B cell (primary cell): ENCODE results near the gene DBP. TPM values are rescaled to one million over a fixed set of nuclear protein-coding genes. Genes with fewer than 3 reads are reported as not detected.

Source experiments
- ATAC-seq: fragments of 200-7000 bp; cut with Tn5 transposase; one replicate; pipeline ENCODE4 v1.10.0; 2021; ENCODE audit warnings: low read depth, mild to moderate bottlenecking, moderate number of reproducible peaks, moderate library complexity
- CTCF ChIA-PET: fragments of 350-600 bp; sonication (Branson Sonifier 250); formaldehyde crosslinking; loops from one replicate; lab custom pipeline; 2021; ENCODE audit warnings: antibody characterized with exemption, inconsistent platforms; lab: Charles Lee
- POLR2A ChIA-PET: fragments of 350-600 bp; sonication (Branson Sonifier 250); formaldehyde crosslinking; loops from one replicate; lab custom pipeline; 2021; ENCODE audit warnings: antibody characterized with exemption; lab: Charles Lee
- DNase-seq: peaks from one replicate; pipeline ENCODE4 v3.0.0; 2013
- H2AFZ ChIP-seq: 2 replicates; pipeline ENCODE4 v1.6.1; 2012; ENCODE audit warnings: mild to moderate bottlenecking, low read depth, low read length; ENCODE audit not compliant: insufficient read depth, poor library complexity, severe bottlenecking
- H3K27ac ChIP-seq, 2 donors: 1 replicate in 1 of 2; 2 replicates in 1 of 2; pipeline ENCODE4 v1.5.1; 2012 to 2013; ENCODE audit warnings: low read length in 2 of 2, mild to moderate bottlenecking in 2 of 2, moderate library complexity in 1 of 2
- H3K27me3 ChIP-seq, 4 experiments: fragments of 200-600 bp in 1 of 4; sonication (generic) in 1 of 4; replicated peaks in 1 of 4; 1 replicate in 2 of 4; 2 replicates in 2 of 4; pipeline versions ENCODE4 v1.6.1 to v1.7.0; 2013 to 2016; ENCODE audit warnings: low read length in 3 of 4, mild to moderate bottlenecking in 2 of 4, mixed read lengths in 1 of 4, moderate library complexity in 1 of 4; ENCODE audit not compliant: insufficient read depth in 4 of 4, control insufficient read depth in 3 of 4; ENCODE audit errors: control extremely low read depth in 1 of 4
- H3K36me3 ChIP-seq, 2 experiments: replicated peaks in 1 of 2; 1 replicate in 1 of 2; 2 replicates in 1 of 2; pipeline versions ENCODE4 v1.6.1 to v1.7.1; 2013; ENCODE audit warnings: low read length in 1 of 2; ENCODE audit not compliant: insufficient read depth in 2 of 2, control insufficient read depth in 1 of 2; ENCODE audit errors: control extremely low read depth in 1 of 2, extremely low read depth in 1 of 2
- H3K4me1 ChIP-seq, 2 donors: fragments of 200-600 bp in 1 of 2; sonication (generic) in 1 of 2; 1 replicate in 1 of 2; 2 replicates in 1 of 2; pipeline versions ENCODE4 v1.5.1 to v1.6.1; 2013 to 2017; ENCODE audit warnings: low read length in 2 of 2; ENCODE audit not compliant: control insufficient read depth in 2 of 2, insufficient read depth in 2 of 2
- H3K4me2 ChIP-seq: replicated peaks from 2 replicates; pipeline ENCODE3; 2012; ENCODE audit warnings: mild to moderate bottlenecking, low read depth, low read length; ENCODE audit not compliant: poor library complexity, severe bottlenecking
- H3K4me3 ChIP-seq, 5 experiments: fragments of 200-600 bp in 1 of 5; sonication (generic) in 1 of 5; 1 replicate in 3 of 5; 2 replicates in 2 of 5; pipeline versions ENCODE4 v1.5.1 to v1.7.0; 2011 to 2016; ENCODE audit warnings: low read length in 4 of 5, mild to moderate bottlenecking in 4 of 5, low read depth in 2 of 5, control low read depth in 1 of 5, moderate library complexity in 1 of 5; ENCODE audit not compliant: insufficient read depth in 1 of 5; ENCODE audit errors: control extremely low read depth in 1 of 5, extremely low read depth in 1 of 5
- H3K79me2 ChIP-seq: fragments of 200-600 bp; sonication (generic); one replicate; pipeline ENCODE4 v1.6.0; 2016; ENCODE audit warnings: low read length; ENCODE audit not compliant: control insufficient read depth, insufficient read depth
- H3K9ac ChIP-seq: fragments of 200-600 bp; sonication (generic); 2 replicates; pipeline ENCODE4 v1.6.1; 2017; ENCODE audit warnings: mild to moderate bottlenecking, low read length, moderate library complexity
- H3K9me3 ChIP-seq, 3 donors: one replicate each; pipeline versions ENCODE4 v1.6.1 to v1.7.1; 2013; ENCODE audit warnings: low read length in 2 of 3; ENCODE audit not compliant: control insufficient read depth in 2 of 3, insufficient read depth in 1 of 3; ENCODE audit errors: control extremely low read depth in 1 of 3
- H4K20me1 ChIP-seq: 2 replicates; pipeline ENCODE4 v1.6.0; 2012; ENCODE audit warnings: mild to moderate bottlenecking, low read length; ENCODE audit not compliant: insufficient read depth, control insufficient read depth, poor library complexity, severe bottlenecking
- H3K27ac Mint-ChIP-seq: one replicate; pipeline ENCODE4 v1.8.0; 2021; ENCODE audit warnings: mixed read lengths
- H3K27me3 Mint-ChIP-seq: one replicate; pipeline ENCODE4 v1.8.0; 2021; ENCODE audit warnings: mixed read lengths
- H3K4me1 Mint-ChIP-seq: one replicate; pipeline ENCODE4 v1.8.0; 2021; ENCODE audit warnings: mixed read lengths
- H3K4me3 Mint-ChIP-seq: one replicate; pipeline ENCODE4 v1.8.0; 2021; ENCODE audit warnings: mixed read lengths
- H3K9me3 Mint-ChIP-seq: one replicate; pipeline ENCODE4 v1.8.0; 2022; ENCODE audit warnings: mixed read lengths; ENCODE audit not compliant: insufficient read depth
- CTCF ChIP-seq: fragments of 200-600 bp; IDR thresholded peaks from one replicate; pipeline ENCODE4 v1.8.0; 2022; ENCODE audit warnings: antibody characterized with exemption, mild to moderate bottlenecking
- EZH2 ChIP-seq: IDR thresholded peaks from 2 replicates; pipeline ENCODE4 v1.6.1; 2012; ENCODE audit warnings: borderline replicate concordance, low read depth, mild to moderate bottlenecking, moderate library complexity, low read length; ENCODE audit not compliant: insufficient read depth, poor library complexity, severe bottlenecking
- WGBS: methylation state at CpG from one replicate; pipeline ENCODE4 v1.1.5; 2013; ENCODE audit warnings: missing lambda C conversion rate; ENCODE audit not compliant: insufficient coverage; 5-methylcytosine and 5-hydroxymethylcytosine counted together
- intact Hi-C: fragments of 100-400 bp; cut with micrococcal nuclease; formaldehyde crosslinking; loops from one replicate; pipeline ENCODE4 v1.10.0; 2022
- polyA plus RNA-seq: library from polyadenylated mRNA; depleted of rRNA; stranded (reverse); fragments of >200 nt; gene quantifications from 2 replicates; pipeline ENCODE4 v1.2.3, GENCODE V29; 2012
- total RNA-seq, 2 donors: library from RNA; stranded (reverse); fragments of 120-200 nt in 1 of 2; gene quantifications; 1 replicate in 1 of 2; 2 replicates in 1 of 2; pipeline versions ENCODE4 v1.2.3 to v1.2.4, GENCODE V29; 2013 to 2022

The DBP gene
- total and polyA plus RNA-seq, 2 donors (not counting 1 experiment from before 2014, with no cell fraction given), result 23.5 to 33.0 TPM

DNA sequence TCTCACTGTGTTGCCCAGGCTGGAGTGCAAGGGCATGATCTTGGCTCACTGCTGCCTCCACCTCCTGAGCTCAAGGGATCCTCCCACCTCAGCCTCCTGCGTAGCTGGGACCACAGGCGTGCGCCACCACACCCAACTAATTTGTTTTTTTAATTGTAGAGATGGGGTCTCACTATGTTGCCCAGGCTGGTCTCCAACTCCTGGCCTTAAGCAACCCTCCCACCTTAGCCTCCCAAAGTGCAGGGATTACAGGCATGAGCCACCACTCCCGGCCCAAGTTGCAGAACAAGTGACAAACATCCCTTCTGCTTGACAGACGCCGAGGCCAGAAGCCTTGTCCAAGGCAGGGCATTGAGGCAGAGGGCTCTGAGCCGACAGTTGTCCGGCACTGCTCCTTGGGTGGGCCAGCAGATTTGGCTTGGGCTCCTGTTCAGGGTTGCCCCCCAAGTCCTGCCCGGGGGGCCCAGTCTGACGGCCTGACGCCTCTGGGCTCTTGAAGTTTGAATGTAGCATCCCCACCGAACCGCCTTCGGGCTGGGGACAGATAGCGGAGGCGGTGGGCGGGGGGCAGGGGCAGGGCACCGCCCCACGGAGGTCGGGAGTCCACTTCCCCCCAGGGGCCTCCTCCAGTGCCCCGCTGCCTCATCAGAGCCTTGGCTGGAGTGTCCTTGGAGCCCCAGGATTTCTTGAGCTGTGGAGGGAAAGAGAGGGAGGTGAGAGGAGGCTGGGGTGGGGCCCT is 36.3 kb downstream of the DBP start:
- Mint-ChIP-seq H3K9me3 (no peaks in the 10 kb centered on the region), H3K4me1 (peaks cover 2% of the 10 kb centered on the region), H3K4me3 (no peak overlapping the region), H3K27me3 (peaks cover 4% of the 10 kb centered on the region), H3K27ac (no peak overlapping the region)
- Histone ChIP-seq H3K27me3 (peaks cover 0 to 3% (median 0%) of the 10 kb centered on the region in 4 experiments), H3K9ac (no peak overlapping the region), H3K9me3 (no peaks in the 10 kb centered on the region), H4K20me1 (no peaks in the 10 kb centered on the region), H3K27ac (no peak overlapping the region), H3K4me1 (no peaks in the 10 kb centered on the region), H3K4me3 (no peak overlapping the region), H3K4me2 (no peak overlapping the region), H3K79me2 (no peaks in the 10 kb centered on the region), H2AFZ (no peak overlapping the region), H3K36me3 (no peaks in the 10 kb centered on the region)
- ChIA-PET CTCF (interaction anchor here (1.4 kb wide), 1 partner anchor 12 kb away, joined by 5 read pairs; no protein-coding TSS in a partner anchor), POLR2A (no interaction called here)
- intact Hi-C loops, result no loop called here
- ATAC-seq (no peak), DNase-seq (no peak)
- TF ChIP-seq CTCF (no peak), EZH2 (no peak)
- 88% methylated on average over 18 of the region's 21 CpGs for WGBS

DNA sequence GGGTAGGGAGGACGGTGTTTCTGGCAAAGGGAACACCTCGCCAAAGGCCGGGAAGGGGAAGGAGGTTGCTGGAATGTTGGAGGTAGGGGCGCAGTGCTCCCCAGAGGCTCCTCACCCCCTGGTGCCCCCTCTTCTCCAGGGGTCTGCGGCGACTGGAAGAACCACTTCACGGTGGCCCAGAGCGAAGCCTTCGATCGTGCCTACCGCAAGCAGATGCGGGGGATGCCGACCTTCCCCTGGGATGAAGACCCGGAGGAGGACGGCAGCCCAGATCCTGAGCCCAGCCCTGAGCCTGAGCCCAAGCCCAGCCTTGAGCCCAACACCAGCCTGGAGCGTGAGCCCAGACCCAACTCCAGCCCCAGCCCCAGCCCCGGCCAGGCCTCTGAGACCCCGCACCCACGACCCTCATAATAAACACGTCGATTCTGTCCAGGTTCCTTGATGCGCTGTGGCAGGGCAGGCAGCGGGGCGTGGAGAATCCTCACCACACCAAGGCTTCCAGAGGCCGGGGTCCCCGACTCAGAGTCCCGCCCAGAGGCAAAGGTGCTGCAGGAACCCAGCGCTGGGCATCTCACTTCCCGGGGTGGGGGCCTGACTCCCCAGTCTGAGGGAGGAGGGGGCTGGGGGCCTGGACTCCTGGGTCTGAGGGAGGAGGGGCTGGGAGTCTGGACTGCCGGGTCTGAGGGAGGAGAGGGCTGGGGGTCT is 38.0 kb downstream of the DBP start:
- no peaks in the 10 kb centered on the region for H3K9me3 Mint-ChIP-seq
- peaks cover 0 to 3% (median 0%) of the 10 kb centered on the region in 4 experiments for H3K27me3 ChIP-seq
- no peaks in the 10 kb centered on the region for H3K4me1 ChIP-seq
- H3K9ac ChIP-seq, result no peak overlapping the region
- H3K9me3 ChIP-seq, result no peaks in the 10 kb centered on the region
- no peaks in the 10 kb centered on the region for H3K36me3 ChIP-seq
- H3K27me3 Mint-ChIP-seq, result peaks cover 4% of the 10 kb centered on the region
- ATAC-seq (no peak), DNase-seq (no peak)
- H3K4me3 Mint-ChIP-seq, result no peak overlapping the region
- H3K27ac ChIP-seq, result no peak overlapping the region
- H3K79me2 ChIP-seq, result no peaks in the 10 kb centered on the region
- no peaks in the 10 kb centered on the region for H4K20me1 ChIP-seq
- H3K27ac Mint-ChIP-seq, result peak overlapping the region; percentile 15
- peaks cover 2% of the 10 kb centered on the region for H3K4me1 Mint-ChIP-seq
- no peak overlapping the region for H3K4me2 ChIP-seq
- POLR2A ChIA-PET, result no interaction called here
- TF ChIP-seq CTCF (no peak), EZH2 (no peak)
- H3K4me3 ChIP-seq, result no peak overlapping the region
- intact Hi-C loops, result no loop called here
- CTCF ChIA-PET, result interaction anchor here (1.4 kb wide), 1 partner anchor 10 kb away, joined by 5 read pairs; no protein-coding TSS in a partner anchor
- 84% methylated on average over 17 of the region's 30 CpGs for WGBS
- no peak overlapping the region for H2AFZ ChIP-seq
